Liver (tissue), 3 donors: ENCODE data around the gene ACACB.

Experiments used
- EGR1 ChIP-seq, 2 donors: IDR thresholded peaks; 2 replicates each; pipeline ENCODE4 v1.6.1; 2016 to 2018; ENCODE audit warnings: antibody characterized with exemption in 2 of 2, low read depth in 2 of 2
- RAD21 ChIP-seq, 2 donors: IDR thresholded peaks; 2 replicates each; pipeline ENCODE4 v1.6.1; 2016; ENCODE audit warnings: antibody characterized with exemption in 2 of 2, mild to moderate bottlenecking in 2 of 2
- TAF1 ChIP-seq: conservative IDR thresholded peaks from 2 replicates; pipeline ENCODE4 v1.6.1; 2016; ENCODE audit warnings: antibody characterized with exemption, mild to moderate bottlenecking
- YY1 ChIP-seq: IDR thresholded peaks from 2 replicates; pipeline ENCODE4 v1.6.1; 2016; ENCODE audit warnings: antibody characterized with exemption, mild to moderate bottlenecking
- ZBTB33 ChIP-seq: IDR thresholded peaks from 2 replicates; pipeline ENCODE4 v1.6.1; 2016; ENCODE audit warnings: antibody characterized with exemption
- TF ChIP-seq, protein P1 (sequence below): fragments of 150-350 bp; IDR thresholded peaks from 2 replicates; pipeline ENCODE4 v1.5.1; 2017; ENCODE audit warnings: improper control_type of control experiment, low read depth, low read length; ENCODE audit not compliant: missing input control
- TF ChIP-seq, protein P2 (sequence below): IDR thresholded peaks from 2 replicates; pipeline ENCODE4 v1.6.1; 2016; ENCODE audit warnings: antibody characterized with exemption
- TF ChIP-seq, protein P3 (sequence below): IDR thresholded peaks from 2 replicates; pipeline ENCODE4 v1.6.1; 2016; ENCODE audit warnings: antibody characterized with exemption, mild to moderate bottlenecking
- TF ChIP-seq, protein P4 (sequence below): IDR thresholded peaks from 2 replicates; pipeline ENCODE4 v1.6.1; 2016; ENCODE audit warnings: antibody characterized with exemption
- donor health status: healthy.
- donor health status: healthy.

DNA sequence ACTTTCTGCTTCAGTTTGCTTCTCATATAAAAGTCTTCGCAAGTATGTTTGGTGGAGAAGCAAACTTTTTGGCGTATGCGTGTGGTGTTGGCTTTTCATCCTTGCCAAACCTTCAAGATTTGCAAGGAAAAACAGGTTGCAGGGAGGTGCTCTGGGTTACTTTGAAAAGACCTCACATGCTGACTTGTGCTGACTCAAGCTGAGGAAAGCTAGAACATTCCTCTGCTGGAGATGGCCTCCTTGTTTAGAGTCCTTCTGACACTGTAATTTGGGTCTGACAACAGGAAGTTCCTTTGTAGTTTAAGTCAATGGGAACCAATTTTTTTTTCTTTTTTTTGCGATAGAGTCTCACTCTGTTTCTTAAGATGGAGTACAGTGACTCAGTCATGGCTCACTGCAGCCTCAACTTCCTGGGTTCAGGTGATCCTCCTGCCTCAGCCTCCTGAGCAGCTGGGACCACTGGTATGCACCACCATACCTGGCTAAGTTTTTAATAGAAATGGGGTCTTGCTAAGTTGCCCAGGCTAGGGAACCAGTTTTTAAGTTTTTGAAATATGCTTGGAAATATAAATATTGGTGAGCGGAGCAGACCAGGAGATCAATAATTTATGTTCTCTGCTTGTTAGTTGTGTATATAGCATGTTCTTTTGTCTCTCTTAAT lies 2.6 kb upstream of the ACACB start:
- TF ChIP-seq, protein P1, sequence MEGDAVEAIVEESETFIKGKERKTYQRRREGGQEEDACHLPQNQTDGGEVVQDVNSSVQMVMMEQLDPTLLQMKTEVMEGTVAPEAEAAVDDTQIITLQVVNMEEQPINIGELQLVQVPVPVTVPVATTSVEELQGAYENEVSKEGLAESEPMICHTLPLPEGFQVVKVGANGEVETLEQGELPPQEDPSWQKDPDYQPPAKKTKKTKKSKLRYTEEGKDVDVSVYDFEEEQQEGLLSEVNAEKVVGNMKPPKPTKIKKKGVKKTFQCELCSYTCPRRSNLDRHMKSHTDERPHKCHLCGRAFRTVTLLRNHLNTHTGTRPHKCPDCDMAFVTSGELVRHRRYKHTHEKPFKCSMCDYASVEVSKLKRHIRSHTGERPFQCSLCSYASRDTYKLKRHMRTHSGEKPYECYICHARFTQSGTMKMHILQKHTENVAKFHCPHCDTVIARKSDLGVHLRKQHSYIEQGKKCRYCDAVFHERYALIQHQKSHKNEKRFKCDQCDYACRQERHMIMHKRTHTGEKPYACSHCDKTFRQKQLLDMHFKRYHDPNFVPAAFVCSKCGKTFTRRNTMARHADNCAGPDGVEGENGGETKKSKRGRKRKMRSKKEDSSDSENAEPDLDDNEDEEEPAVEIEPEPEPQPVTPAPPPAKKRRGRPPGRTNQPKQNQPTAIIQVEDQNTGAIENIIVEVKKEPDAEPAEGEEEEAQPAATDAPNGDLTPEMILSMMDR: no peak
- no peak for TF ChIP-seq EGR1 (IDR thresholded peaks at IDR 0.05; ENCODE audit: low read depth in 2 of 2)
- TF ChIP-seq ZBTB33: no peak
- no peak for TF ChIP-seq YY1
- no peak for TF ChIP-seq RAD21 (IDR thresholded peaks at IDR 0.05)
- TF ChIP-seq, protein P2, sequence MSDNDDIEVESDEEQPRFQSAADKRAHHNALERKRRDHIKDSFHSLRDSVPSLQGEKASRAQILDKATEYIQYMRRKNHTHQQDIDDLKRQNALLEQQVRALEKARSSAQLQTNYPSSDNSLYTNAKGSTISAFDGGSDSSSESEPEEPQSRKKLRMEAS: no peak
- TF ChIP-seq, protein P3, sequence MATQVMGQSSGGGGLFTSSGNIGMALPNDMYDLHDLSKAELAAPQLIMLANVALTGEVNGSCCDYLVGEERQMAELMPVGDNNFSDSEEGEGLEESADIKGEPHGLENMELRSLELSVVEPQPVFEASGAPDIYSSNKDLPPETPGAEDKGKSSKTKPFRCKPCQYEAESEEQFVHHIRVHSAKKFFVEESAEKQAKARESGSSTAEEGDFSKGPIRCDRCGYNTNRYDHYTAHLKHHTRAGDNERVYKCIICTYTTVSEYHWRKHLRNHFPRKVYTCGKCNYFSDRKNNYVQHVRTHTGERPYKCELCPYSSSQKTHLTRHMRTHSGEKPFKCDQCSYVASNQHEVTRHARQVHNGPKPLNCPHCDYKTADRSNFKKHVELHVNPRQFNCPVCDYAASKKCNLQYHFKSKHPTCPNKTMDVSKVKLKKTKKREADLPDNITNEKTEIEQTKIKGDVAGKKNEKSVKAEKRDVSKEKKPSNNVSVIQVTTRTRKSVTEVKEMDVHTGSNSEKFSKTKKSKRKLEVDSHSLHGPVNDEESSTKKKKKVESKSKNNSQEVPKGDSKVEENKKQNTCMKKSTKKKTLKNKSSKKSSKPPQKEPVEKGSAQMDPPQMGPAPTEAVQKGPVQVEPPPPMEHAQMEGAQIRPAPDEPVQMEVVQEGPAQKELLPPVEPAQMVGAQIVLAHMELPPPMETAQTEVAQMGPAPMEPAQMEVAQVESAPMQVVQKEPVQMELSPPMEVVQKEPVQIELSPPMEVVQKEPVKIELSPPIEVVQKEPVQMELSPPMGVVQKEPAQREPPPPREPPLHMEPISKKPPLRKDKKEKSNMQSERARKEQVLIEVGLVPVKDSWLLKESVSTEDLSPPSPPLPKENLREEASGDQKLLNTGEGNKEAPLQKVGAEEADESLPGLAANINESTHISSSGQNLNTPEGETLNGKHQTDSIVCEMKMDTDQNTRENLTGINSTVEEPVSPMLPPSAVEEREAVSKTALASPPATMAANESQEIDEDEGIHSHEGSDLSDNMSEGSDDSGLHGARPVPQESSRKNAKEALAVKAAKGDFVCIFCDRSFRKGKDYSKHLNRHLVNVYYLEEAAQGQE: no peak
- no peak for TF ChIP-seq TAF1
- TF ChIP-seq, protein P4, sequence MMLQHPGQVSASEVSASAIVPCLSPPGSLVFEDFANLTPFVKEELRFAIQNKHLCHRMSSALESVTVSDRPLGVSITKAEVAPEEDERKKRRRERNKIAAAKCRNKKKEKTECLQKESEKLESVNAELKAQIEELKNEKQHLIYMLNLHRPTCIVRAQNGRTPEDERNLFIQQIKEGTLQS: no peak
